NCI-H1930 (cell line): ENCODE data around the gene MMS19.

Source experiments
- DNase-seq, 2 experiments: peaks; one replicate each; lab custom pipeline; 2025; lab: John Stamatoyannopoulos, UW

MMS19 gene

GRCh38 chr10:97463363-97464132 lies 34.7 kb downstream of the MMS19 start:
- DNase-seq = peak in 1 of 2 experiments; percentile 10

DNA sequence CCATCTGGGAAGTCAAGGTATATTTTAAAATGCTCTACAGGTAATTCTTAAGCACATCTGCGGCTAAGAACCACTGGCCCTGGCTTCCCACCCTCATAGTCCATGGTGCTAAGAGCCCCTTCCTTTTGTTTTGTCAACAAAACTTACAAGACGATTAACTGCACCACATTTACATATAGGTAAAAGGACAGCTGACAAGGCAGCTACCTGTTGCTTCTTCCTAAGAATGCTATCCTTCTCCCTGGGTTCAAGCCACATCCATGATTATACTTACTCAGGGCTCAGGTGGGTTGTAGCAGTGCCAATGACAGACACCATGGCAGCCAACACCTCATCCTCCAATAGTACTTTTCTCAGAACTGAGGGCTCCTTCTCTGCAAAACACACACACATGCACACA lies 35.9 kb downstream of the MMS19 start:
- no peak for DNase-seq

- no peak for DNase-seq
Observed at GRCh38 chr10:97459933-97460332, 38.3 kb downstream of the MMS19 start.

- no peak for DNase-seq
Observed at GRCh38 chr10:97459111-97459510, 39.1 kb downstream of the MMS19 start.

GRCh38 chr10:97456686-97457065 lies 41.5 kb downstream of the MMS19 start:
- DNase-seq = no peak

- DNase-seq = no peak
Observed at GRCh38 chr10:97456034-97456685, 42.1 kb downstream of the MMS19 start.

DNA sequence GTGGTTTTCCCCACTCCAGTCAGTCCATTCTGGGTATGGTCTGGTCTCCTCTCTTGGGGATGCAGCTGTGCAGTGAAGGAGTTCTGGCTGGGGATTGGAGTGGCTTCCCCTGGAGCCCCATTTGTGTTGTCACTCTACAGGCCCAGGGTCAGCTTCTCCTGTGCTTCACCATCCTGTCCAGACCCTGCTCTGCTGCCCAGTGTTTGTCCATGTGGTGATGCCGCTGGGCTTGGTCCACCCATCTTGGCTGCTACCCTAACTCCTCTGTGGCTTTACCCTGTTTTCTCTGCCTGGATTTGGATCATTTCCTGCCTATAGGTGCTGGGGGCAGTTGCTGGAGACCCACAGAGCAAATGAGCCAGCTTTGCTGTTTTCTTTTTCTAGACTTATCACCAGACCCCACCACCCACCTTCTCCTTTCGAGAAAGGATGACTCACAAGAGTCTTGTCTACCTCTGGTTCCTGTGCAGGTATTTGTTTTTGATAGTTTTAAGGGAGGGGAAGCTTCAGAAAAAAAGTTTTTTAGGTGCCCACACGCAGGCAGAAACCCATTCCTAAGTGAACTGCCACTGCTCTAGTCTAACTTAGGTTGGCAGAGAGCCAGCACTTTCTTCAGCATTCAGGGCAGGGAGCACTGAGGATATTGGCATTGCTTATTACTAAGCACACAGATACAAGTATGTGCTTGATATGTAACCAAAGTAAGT lies 43.7 kb downstream of the MMS19 start:
- DNase-seq = no peak

- DNase-seq = no peak
Observed at GRCh38 chr10:97452352-97452751, 45.9 kb downstream of the MMS19 start.

GRCh38 chr10:97451605-97452004 lies 46.6 kb downstream of the MMS19 start:
- no peak for DNase-seq

GRCh38 chr10:97450828-97451227 lies 47.4 kb downstream of the MMS19 start:
- DNase-seq = no peak

GRCh38 chr10:97445722-97446639 lies 52.2 kb downstream of the MMS19 start, which contains the start of the genes EXOSC1 and ZDHHC16:
Gene EXOSC1 (minus strand): TSS chr10:97446006. CDS start chr10:97445985, 21 bp downstream.
Gene ZDHHC16 (plus strand): TSS chr10:97446175. CDS start chr10:97451676, 5,501 bp downstream.
- DNase-seq = peak; percentile 76 to 88

DNA sequence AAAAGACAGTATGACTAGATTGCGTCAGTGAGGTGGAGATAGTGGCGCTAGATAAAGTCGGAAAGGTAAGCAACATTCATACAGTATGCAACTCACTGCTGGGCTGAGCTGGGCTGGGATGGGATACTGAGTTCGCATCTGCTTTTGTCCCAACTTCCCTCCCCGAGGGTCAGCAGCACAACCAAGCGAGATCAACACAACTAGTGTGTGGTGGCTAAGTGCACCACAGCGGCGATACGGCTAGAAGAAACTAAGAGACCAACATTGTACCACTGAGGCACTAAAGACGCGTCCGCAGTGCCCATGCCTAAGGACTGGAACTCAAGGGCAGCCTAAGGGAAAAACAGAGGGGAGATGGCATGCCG lies 52.9 kb downstream of the MMS19 start:
- no peak for DNase-seq

DNA sequence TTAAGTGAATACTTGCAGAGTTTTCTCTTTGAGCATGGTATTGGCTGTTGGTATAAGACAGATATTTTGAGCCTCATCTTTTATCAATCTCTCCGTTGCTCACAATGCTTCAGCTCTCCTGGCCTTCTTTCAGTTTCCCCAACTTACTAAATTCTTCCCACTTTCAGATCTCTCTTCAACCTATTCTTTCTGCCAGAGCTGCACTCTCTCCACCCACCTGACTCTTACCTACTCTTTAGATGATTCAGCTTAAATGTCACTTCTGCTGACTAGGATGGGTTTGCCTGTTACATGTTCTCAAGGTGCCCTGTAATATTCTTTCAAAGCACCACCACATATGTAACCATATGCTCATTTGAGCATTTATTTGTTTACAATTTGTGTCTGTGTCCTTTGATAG lies 54.0 kb downstream of the MMS19 start:
- DNase-seq = no peak

- DNase-seq = no peak
Observed at GRCh38 chr10:97442277-97442676, 55.9 kb downstream of the MMS19 start.

- no peak for DNase-seq
Observed at GRCh38 chr10:97435211-97435610, 63.0 kb downstream of the MMS19 start.

GRCh38 chr10:97434557-97434956 lies 63.7 kb downstream of the MMS19 start:
- DNase-seq = no peak

DNA sequence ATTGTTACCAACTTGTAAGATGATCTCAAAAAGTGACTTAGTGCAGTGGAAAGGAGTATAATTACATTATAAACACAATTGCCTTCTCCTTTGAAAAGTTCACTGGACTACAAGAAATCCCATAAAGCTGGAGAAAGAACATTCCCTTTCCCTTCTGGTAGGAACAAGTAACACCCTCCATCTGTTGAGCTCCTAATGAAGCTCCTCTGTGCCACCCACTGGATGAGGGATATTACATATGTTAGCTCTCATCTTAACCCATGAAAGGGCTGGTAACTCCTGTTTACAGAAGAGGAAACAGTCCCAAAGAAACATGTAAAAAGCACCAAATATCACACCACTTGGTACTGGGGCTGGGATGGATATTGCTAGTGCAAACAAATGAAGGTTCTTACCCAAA lies 64.2 kb downstream of the MMS19 start:
- no peak for DNase-seq

DNA sequence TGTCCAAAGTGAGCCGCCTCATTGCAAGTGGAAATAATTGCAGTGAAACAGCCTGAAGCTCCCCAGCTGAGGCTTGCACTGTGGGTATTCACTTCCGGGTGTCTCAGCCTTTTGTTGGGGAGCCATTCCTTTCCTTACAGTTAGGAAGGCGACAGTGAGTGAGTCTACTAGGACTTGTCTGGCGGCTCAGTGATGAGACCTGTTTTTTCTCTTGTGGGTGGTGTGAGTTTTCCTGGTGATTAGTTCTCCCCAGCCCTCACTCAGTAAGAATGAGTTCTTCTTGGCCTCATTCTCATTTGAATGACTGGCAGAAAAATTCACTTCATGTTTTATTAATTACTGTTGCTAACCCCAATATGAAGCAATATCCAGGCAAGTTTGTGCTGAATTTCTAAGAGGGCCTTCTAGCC lies 69.6 kb downstream of the MMS19 start:
- DNase-seq = no peak

GRCh38 chr10:97427571-97428179 lies 70.5 kb downstream of the MMS19 start:
- DNase-seq = no peak

GRCh38 chr10:97426776-97427570 lies 71.2 kb downstream of the MMS19 start:
- no peak for DNase-seq
